Spleen (tissue), 7 donors: ENCODE results near the gene ZBTB7C.

Experiments used
- POLR2AphosphoS5 ChIP-seq, 3 donors: sonication (generic); formaldehyde crosslinking; IDR thresholded peaks; one replicate each; pipeline ENCODE4 v1.5.1; 2017; ENCODE audit warnings: antibody characterized with exemption in 3 of 3
- TF ChIP-seq, protein P1 (sequence below), 11 experiments: fragments of 200-600 bp in 7 of 11; fragments of 450-650 bp in 4 of 11; sonication (generic) in 4 of 11; IDR thresholded peaks in 8 of 11; conservative IDR thresholded peaks in 3 of 11; 1 replicate in 7 of 11; 2 replicates in 4 of 11; pipeline versions ENCODE4 v1.4.0 to v1.8.0; 2016 to 2021; ENCODE audit warnings: antibody characterized with exemption in 11 of 11, inconsistent platforms in 4 of 11, mild to moderate bottlenecking in 1 of 11
- donor health status: DM: no; HTN: no; CAD: no; lungs with moderate emphysema.
- donor health status: DM: no; HTN: no; CAD: no.
- donor health status: DM: no; HTN: no; CAD: no.

GRCh38 chr18:48316177-48316576 is 93.0 kb downstream of the ZBTB7C start:
- TF ChIP-seq, protein P1, sequence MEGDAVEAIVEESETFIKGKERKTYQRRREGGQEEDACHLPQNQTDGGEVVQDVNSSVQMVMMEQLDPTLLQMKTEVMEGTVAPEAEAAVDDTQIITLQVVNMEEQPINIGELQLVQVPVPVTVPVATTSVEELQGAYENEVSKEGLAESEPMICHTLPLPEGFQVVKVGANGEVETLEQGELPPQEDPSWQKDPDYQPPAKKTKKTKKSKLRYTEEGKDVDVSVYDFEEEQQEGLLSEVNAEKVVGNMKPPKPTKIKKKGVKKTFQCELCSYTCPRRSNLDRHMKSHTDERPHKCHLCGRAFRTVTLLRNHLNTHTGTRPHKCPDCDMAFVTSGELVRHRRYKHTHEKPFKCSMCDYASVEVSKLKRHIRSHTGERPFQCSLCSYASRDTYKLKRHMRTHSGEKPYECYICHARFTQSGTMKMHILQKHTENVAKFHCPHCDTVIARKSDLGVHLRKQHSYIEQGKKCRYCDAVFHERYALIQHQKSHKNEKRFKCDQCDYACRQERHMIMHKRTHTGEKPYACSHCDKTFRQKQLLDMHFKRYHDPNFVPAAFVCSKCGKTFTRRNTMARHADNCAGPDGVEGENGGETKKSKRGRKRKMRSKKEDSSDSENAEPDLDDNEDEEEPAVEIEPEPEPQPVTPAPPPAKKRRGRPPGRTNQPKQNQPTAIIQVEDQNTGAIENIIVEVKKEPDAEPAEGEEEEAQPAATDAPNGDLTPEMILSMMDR (IDR thresholded peaks at IDR 0.05 in 8 of 11, conservative IDR thresholded peaks at IDR 0.05 in 3 of 11) = no peak
- TF ChIP-seq POLR2AphosphoS5 (IDR thresholded peaks at IDR 0.05) = no peak
